ENCODE data around the gene PARVG.

PARVG gene

DNA sequence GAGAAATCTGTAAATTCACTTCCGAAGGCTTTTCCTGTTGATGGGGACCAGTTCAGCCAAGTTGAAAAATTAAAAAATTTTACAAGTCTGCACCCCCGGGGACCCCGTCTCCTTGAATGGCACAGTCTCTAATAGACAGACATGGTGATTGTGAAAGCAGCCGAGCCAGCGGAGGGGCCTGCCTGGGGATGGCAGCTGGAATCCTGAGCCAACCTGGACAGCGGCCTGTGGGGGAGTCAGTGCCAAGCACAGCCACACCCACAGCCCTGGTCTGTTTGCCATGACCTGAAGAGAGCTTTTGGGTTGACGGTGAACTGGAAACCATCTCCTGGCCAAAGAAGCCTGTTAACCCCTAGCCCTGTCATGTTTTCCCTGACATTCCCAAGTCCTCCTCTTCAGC lies 64.7 kb downstream of the PARVG start:
- no peak for DNase-seq (ENCODE audit: low read depth)

GRCh38 chr22:44245867-44246266 lies 65.1 kb downstream of the PARVG start:
- no peak for DNase-seq (ENCODE audit: low read depth)

DNA sequence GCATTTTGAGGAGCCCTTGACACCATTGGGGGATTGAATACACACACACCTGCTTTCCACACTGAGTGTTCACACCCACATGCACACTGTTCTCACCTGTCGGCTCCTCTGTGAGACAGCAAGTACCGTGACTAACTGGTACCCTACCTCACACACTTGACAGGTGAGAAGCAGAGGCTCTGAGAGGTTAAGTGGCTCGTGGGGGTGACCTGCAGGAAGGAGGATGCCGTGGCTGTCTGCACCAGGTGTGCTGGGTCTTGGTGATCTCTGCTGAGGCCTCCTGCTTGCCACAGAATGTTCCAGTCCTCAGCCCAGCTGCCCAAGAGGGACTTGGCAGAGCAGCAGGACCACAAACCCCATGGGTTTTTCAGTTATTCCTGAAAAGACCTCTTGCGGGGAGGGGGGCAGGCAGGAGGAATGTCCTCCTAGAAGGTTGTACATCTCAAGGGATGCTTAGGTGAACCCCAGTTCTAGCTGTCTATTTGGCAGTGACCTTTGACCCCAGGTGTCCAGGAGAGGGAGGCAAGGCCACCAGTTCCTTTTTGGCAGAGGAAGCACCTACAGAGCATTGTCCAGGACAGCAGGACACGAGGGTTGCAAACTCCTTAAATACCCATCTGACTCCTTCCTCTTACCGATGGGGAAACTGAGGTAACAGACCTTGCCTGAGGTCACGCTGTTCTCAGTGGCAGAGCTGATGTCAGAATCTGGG lies 66.0 kb downstream of the PARVG start:
- no peak for DNase-seq (ENCODE audit: low read depth)

GRCh38 chr22:44247346-44247745 lies 66.6 kb downstream of the PARVG start:
- DNase-seq (ENCODE audit: low read depth), result no peak

DNA sequence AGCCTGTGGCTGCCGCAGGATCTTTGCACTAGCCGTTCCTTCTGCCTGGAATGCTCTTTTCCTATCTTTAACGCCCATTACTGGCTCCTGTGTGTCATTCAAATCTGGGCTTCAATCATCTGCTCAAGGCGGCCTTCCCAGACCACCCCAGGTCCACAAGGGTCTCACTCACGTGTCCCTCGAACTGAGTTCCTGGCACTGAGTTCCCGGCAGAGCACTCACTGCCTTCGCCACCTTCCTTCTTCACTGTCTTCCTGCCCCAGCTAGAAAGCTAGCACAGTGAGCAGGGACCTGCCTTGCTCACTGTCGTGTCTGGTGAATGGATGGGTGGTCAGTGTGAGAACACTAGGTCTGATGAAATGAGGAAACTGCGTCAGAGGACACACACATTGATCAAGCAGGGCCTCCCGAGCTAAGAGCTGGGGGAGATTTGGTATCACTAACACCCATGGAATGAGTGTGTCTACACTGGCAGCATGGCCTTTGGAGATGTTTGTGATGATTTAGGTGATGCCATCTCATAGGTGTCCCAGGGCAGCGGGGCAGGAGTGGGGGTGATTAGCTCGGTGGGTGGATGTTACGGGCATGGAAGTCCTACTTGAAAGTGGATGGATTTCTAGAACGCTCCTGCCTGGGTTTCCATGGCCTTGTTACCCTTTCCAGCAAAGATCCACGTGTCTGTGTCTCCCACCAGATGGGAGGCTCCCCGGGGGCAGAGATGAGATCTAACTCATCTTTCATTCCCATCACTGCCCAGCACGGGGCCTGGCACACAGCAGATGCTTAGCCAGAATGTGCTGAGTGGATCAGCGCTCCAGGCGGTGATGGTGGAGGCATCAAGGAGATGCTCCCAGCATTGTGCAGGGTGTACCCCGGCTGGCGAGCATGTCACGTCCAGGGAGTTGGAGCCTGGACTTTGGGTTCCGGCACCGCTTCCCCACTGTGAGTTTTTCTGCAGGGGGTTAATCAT lies 67.5 kb downstream of the PARVG start:
- no peak for DNase-seq (ENCODE audit: low read depth)

- no peak for DNase-seq (ENCODE audit: low read depth)
These were observed 68.2 kb downstream of the PARVG start for GRCh38 chr22:44248926-44249325.

- no peak for DNase-seq (ENCODE audit: low read depth)
These were observed 68.8 kb downstream of the PARVG start for GRCh38 chr22:44249376-44250147.

DNA sequence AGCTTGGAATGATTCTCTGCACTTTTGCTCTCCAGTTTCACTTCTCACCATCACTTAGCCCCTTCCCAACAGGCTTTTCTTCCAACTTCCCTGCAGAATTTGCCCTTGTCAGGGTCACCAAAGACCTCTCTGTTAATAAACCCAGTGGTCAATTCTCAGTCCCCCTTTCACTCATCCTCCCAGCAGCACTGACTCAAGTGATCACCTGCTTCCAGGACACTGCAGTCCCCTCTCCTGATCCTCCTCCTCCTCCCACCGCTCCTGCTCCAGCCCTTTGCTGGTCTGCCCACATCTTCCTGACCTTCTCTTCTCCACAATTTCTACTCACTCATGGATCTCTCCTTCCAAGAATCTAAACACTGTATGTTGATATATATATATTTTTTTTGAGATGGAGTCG lies 74.1 kb downstream of the PARVG start:
- DNase-seq (ENCODE audit: low read depth), result no peak

DNA sequence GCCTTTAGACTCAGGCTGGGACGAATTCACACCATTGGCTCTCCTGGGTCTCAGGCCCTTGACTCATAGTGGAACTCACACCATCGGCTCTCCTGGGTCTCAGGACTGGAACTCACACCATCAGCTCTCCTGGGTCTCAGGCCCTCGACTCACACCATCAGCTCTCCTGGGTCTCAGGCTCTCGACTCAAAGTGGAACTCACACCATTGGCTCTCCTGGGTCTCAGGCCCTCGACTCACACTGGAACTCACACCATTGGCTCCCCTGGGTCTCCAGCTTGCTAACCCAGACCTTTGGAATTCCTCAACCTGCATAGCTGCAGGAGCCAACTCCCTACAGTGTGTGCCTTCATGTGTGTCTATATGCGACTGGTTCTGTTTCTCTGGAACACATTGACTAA lies 75.4 kb downstream of the PARVG start:
- no peak for DNase-seq (ENCODE audit: low read depth)

DNA sequence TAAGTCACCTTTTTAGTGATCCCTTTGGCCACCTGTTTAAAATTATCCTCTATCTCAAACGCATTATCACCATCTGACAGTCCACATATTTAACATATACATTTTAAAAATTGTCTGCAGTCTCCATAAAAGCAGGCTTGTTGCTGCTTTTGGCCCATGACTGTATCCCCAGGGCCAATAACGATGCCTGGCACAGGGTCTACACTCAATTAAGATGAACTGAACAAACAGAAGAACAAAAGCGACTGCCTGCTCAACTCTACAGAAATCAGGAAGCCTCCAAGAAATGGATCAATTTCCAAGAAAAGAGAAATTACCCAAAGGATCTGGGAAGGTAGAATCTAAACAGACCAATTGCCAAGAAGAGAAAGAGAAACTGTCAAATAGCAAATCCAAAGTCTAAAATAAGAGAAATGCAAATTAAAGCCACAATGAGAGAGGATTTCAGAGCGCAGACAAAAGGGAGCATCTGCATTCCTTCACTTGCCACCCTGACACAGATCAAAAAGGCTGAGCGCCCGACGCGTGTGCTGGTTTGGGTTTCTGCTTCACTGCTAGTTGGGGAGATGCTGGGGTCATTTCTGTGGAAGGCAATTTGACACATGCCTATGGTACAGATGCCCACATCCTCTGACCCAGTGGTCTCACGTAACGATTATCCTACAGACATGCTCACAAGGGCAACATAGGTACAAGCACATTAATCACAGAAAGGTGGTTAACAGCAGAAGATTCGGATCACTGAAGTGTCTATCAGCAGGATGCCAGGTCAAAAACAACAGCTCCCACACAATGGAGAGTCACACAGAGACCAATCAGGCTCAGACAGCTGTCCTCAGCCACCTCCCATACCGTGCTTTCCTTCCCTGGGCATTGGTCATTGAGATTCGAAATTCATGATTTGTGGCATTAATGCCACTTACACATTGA lies 76.1 kb downstream of the PARVG start:
- no peak for DNase-seq (ENCODE audit: low read depth)
